ENCODE results near the gene DHCR24.

GRCh38 chr1:54879872-54880271 lies 7.1 kb downstream of the DHCR24 start:
- TF ChIP-seq POLR2AphosphoS5 (IDR thresholded peaks at IDR 0.05) (no peak), CTCF (IDR thresholded peaks at IDR 0.05) (no peak), POLR2A (IDR thresholded peaks at IDR 0.05) (no peak)
